ENCODE results near the gene FOXL1. TPM values are rescaled to one million over a fixed set of nuclear protein-coding genes. Genes with fewer than 3 reads are reported as not detected.

The FOXL1 gene
- total RNA-seq, 1 experiment from 2014 or later = 0.11 TPM

- Histone ChIP-seq H3K4me1 (no peaks in the 10 kb centered on the region), H3K27me3 (replicated peaks; ENCODE audit: control insufficient read depth, insufficient read depth, low read length) (no peaks in the 10 kb centered on the region), H3K36me3 (ENCODE audit: control insufficient read depth, insufficient read depth, low read length) (no peaks in the 10 kb centered on the region; the same call in 1 of the 2 replicates), H3K9me3 (no peaks in the 10 kb centered on the region), H3K4me3 (ENCODE audit: low read depth, low read length) (no peak overlapping the region)
- H3K9me3 Mint-ChIP-seq (ENCODE audit: unreplicated experiment) = no peaks in the 10 kb centered on the region
- H3K4me3 Mint-ChIP-seq (ENCODE audit: unreplicated experiment) = no peak overlapping the region
- no peak for DNase-seq
- no peak for TF ChIP-seq CTCF (IDR thresholded peaks at IDR 0.05; ENCODE audit: insufficient read depth in 1 of 2, low read depth in 1 of 2, low read length in 1 of 2, severe bottlenecking in 1 of 2, unreplicated experiment in 1 of 2)
- no peaks in the 10 kb centered on the region for H3K4me1 Mint-ChIP-seq (ENCODE audit: low read depth, unreplicated experiment)
- ChIA-PET CTCF (no interaction called here), POLR2A (no interaction called here)
- no TSS peak for BruUV-seq (replicated peaks)
- H3K27ac Mint-ChIP-seq (ENCODE audit: unreplicated experiment) = no peak overlapping the region
- H3K36me3 Mint-ChIP-seq (ENCODE audit: insufficient read depth, unreplicated experiment) = peaks cover 23% of the 10 kb centered on the region
- intact Hi-C loops (cut with micrococcal nuclease; ENCODE audit: unreplicated experiment) = no loop called here
- no peaks in the 10 kb centered on the region for H3K27me3 Mint-ChIP-seq (ENCODE audit: insufficient read depth, unreplicated experiment)
These were observed 37.5 kb upstream of the FOXL1 start for GRCh38 chr16:86540894-86541293.

- no peak for TF ChIP-seq CTCF (IDR thresholded peaks at IDR 0.05; ENCODE audit: insufficient read depth in 1 of 2, low read depth in 1 of 2, low read length in 1 of 2, severe bottlenecking in 1 of 2, unreplicated experiment in 1 of 2)
- no peaks in the 10 kb centered on the region; the same call in 1 of the 2 replicates for H3K36me3 ChIP-seq (ENCODE audit: control insufficient read depth, insufficient read depth, low read length)
These were observed 36.8 kb upstream of the FOXL1 start for GRCh38 chr16:86541560-86541959.

GRCh38 chr16:86542756-86543750 is 35.3 kb upstream of the FOXL1 start:
- CTCF ChIA-PET = no interaction called here
- no TSS peak for BruUV-seq (replicated peaks)
- intact Hi-C loops (cut with micrococcal nuclease; ENCODE audit: unreplicated experiment) = no loop called here

More at GRCh38 chr16:86541560-86541959, 36.8 kb upstream of the FOXL1 start:
- H3K4me1 ChIP-seq = no peaks in the 10 kb centered on the region
- Mint-ChIP-seq H3K9me3 (ENCODE audit: unreplicated experiment) (no peaks in the 10 kb centered on the region), H3K36me3 (ENCODE audit: insufficient read depth, unreplicated experiment) (peaks cover 23% of the 10 kb centered on the region), H3K4me3 (ENCODE audit: unreplicated experiment) (no peak overlapping the region), H3K4me1 (ENCODE audit: low read depth, unreplicated experiment) (no peaks in the 10 kb centered on the region), H3K27ac (ENCODE audit: unreplicated experiment) (no peak overlapping the region), H3K27me3 (ENCODE audit: insufficient read depth, unreplicated experiment) (no peaks in the 10 kb centered on the region)
- POLR2A ChIA-PET = no interaction called here
- intact Hi-C loops (cut with micrococcal nuclease; ENCODE audit: unreplicated experiment) = no loop called here
- no peaks in the 10 kb centered on the region for H3K9me3 ChIP-seq
- H3K27me3 ChIP-seq (replicated peaks; ENCODE audit: control insufficient read depth, insufficient read depth, low read length) = no peaks in the 10 kb centered on the region
- DNase-seq = no peak
- BruUV-seq (replicated peaks) = no TSS peak
- H3K4me3 ChIP-seq (ENCODE audit: low read depth, low read length) = no peak overlapping the region
- CTCF ChIA-PET = no interaction called here

More at GRCh38 chr16:86542756-86543750, 35.3 kb upstream of the FOXL1 start:
- H3K9me3 ChIP-seq = no peaks in the 10 kb centered on the region
- no peak for TF ChIP-seq CTCF (IDR thresholded peaks at IDR 0.05; ENCODE audit: insufficient read depth in 1 of 2, low read depth in 1 of 2, low read length in 1 of 2, severe bottlenecking in 1 of 2, unreplicated experiment in 1 of 2)
- no peak overlapping the region for H3K4me3 ChIP-seq (ENCODE audit: low read depth, low read length)
- Mint-ChIP-seq H3K36me3 (ENCODE audit: insufficient read depth, unreplicated experiment) (peaks cover 23% of the 10 kb centered on the region), H3K27ac (ENCODE audit: unreplicated experiment) (no peak overlapping the region), H3K4me1 (ENCODE audit: low read depth, unreplicated experiment) (no peaks in the 10 kb centered on the region), H3K4me3 (ENCODE audit: unreplicated experiment) (no peak overlapping the region), H3K9me3 (ENCODE audit: unreplicated experiment) (no peaks in the 10 kb centered on the region), H3K27me3 (ENCODE audit: insufficient read depth, unreplicated experiment) (no peaks in the 10 kb centered on the region)
- no peaks in the 10 kb centered on the region for H3K4me1 ChIP-seq
- POLR2A ChIA-PET = no interaction called here
- no peak for DNase-seq
- no peaks in the 10 kb centered on the region for H3K27me3 ChIP-seq (replicated peaks; ENCODE audit: control insufficient read depth, insufficient read depth, low read length)
- peaks cover 1% of the 10 kb centered on the region; the same call in 1 of the 2 replicates for H3K36me3 ChIP-seq (ENCODE audit: control insufficient read depth, insufficient read depth, low read length)

Measured in Caco-2 (cell line).